ENCODE data around the gene MEIOSIN. TPM values are rescaled to one million over a fixed set of nuclear protein-coding genes. Genes with fewer than 3 reads are reported as not detected.

Gene MEIOSIN
- total and polyA plus RNA-seq, 2 of the 13 experiments (the other 11 are each of a cell fraction or from before 2014, with no cell fraction given), result not detected

- TF ChIP-seq ATF7 (IDR thresholded peaks at IDR 0.05) (no peak), ATF7 (CRISPR knock-in tag; IDR thresholded peaks at IDR 0.05) (0 out of 2 replicates have a peak, but pooled peaks have one; percentile 34), EED (CRISPR knock-in tag; IDR thresholded peaks at IDR 0.05) (no peak), FOXO1 (CRISPR knock-in tag; IDR thresholded peaks at IDR 0.05) (peak; percentile 33; the same call in 1 of the 2 replicates), ZGPAT (CRISPR knock-in tag; IDR thresholded peaks at IDR 0.05) (0 out of 2 replicates have a peak, but pooled peaks have one; percentile 59), ZNF34 (CRISPR knock-in tag; IDR thresholded peaks at IDR 0.05; ENCODE audit: borderline replicate concordance) (0 out of 2 replicates have a peak, but pooled peaks have one; percentile 51), THAP7 (CRISPR knock-in tag; IDR thresholded peaks at IDR 0.05) (no peak), SPEN (CRISPR knock-in tag; IDR thresholded peaks at IDR 0.05; ENCODE audit: low read depth) (peak; percentile 82), CREB3 (CRISPR knock-in tag; IDR thresholded peaks at IDR 0.05) (no peak), ZNF678 (CRISPR knock-in tag; IDR thresholded peaks at IDR 0.05) (no peak), ZNF264 (CRISPR knock-in tag; IDR thresholded peaks at IDR 0.05) (0 out of 2 replicates have a peak, but pooled peaks have one; percentile 29), TEAD3 (CRISPR knock-in tag; optimal IDR thresholded peaks at IDR 0.05; ENCODE audit: borderline replicate concordance) (no peak), STAG1 (CRISPR knock-in tag; IDR thresholded peaks at IDR 0.05) (no peak), THAP9 (CRISPR knock-in tag; IDR thresholded peaks at IDR 0.05; ENCODE audit: borderline replicate concordance) (peak; percentile 45; the same call in 1 of the 2 replicates), U2AF1 (optimal IDR thresholded peaks at IDR 0.05; ENCODE audit: low read depth, low read length) (no peak), HMGXB3 (CRISPR knock-in tag; IDR thresholded peaks at IDR 0.05; ENCODE audit: borderline replicate concordance) (peak; percentile 94), ZNF768 (CRISPR knock-in tag; IDR thresholded peaks at IDR 0.05) (no peak), SETDB1 (CRISPR knock-in tag; IDR thresholded peaks at IDR 0.05; ENCODE audit: borderline replicate concordance) (no peak), PAF1 (CRISPR knock-in tag; IDR thresholded peaks at IDR 0.05) (no peak)
Measured at GRCh38 chr19:45730368-45731288, 2.6 kb upstream of the MEIOSIN start, which contains the start of gene FBXO46 (continued).

Data from HepG2 (cell line).